Urinary bladder (tissue), 4 donors: ENCODE data around the gene SERPINA12. TPM values are rescaled to one million over a fixed set of nuclear protein-coding genes. Genes with fewer than 3 reads are reported as not detected.
A peak's percentile ranks its signal among the peaks of the same experiment; 100 is the strongest.

Experiments
- DNase-seq: peaks from one replicate; pipeline ENCODE4 v3.0.0-alpha.2; 2015; ENCODE audit errors: extremely low spot score
- H3K27ac ChIP-seq: one replicate; pipeline ENCODE4 v1.5.1; 2013; ENCODE audit warnings: low read depth, mild to moderate bottlenecking, moderate library complexity
- H3K36me3 ChIP-seq: one replicate; pipeline ENCODE4 v1.6.1; 2013; ENCODE audit warnings: mild to moderate bottlenecking, moderate library complexity; ENCODE audit not compliant: insufficient read depth
- H3K4me1 ChIP-seq: one replicate; pipeline ENCODE4 v1.6.1; 2013; ENCODE audit warnings: mild to moderate bottlenecking, moderate library complexity; ENCODE audit not compliant: insufficient read depth
- H3K4me3 ChIP-seq: one replicate; pipeline ENCODE4 v1.5.1; 2013; ENCODE audit warnings: low read depth, low read length
- WGBS: extraction: QIAGEN DNeasy Blood & Tissue Kit; methylation state at CpG from one replicate; pipeline ENCODE4 v1.1.7; 2013; 5-methylcytosine and 5-hydroxymethylcytosine counted together
- polyA plus RNA-seq: library from polyadenylated mRNA; stranded (reverse); fragments of 200-250 nt; gene quantifications from one replicate; pipeline ENCODE4 v1.2.3, GENCODE V29; 2013
- total RNA-seq: library from RNA; depleted of rRNA; stranded (reverse); fragments of >200 nt; gene quantifications from one replicate; pipeline ENCODE4 v1.2.3, GENCODE V29; 2014
- donor health status: healthy with polysubstance abuse.
- donor health status: healthy.

Gene SERPINA12
- total and polyA plus RNA-seq, 2 donors: not detected

- 73% methylated on average over 8 of the region's 8 CpGs for WGBS
- Histone ChIP-seq H3K27ac (no peak overlapping the region), H3K4me3 (no peak overlapping the region), H3K36me3 (no peaks in the 10 kb centered on the region), H3K4me1 (no peaks in the 10 kb centered on the region)
- no peak for DNase-seq
Observed at GRCh38 chr14:94460631-94461416, 48.4 kb downstream of the SERPINA12 start.

GRCh38 chr14:94458558-94459205, 50.6 kb downstream of the SERPINA12 start:
- no peaks in the 10 kb centered on the region for H3K4me1 ChIP-seq
- H3K27ac ChIP-seq: no peak overlapping the region
- 65% methylated on average over 2 of the region's 2 CpGs for WGBS
- H3K36me3 ChIP-seq: no peaks in the 10 kb centered on the region
- H3K4me3 ChIP-seq: no peak overlapping the region
- DNase-seq: no peak

- no peaks in the 10 kb centered on the region for H3K36me3 ChIP-seq
- WGBS: 64% methylated on average over 1 of the region's 1 CpG
Observed at GRCh38 chr14:94458096-94458495, 51.2 kb downstream of the SERPINA12 start.

GRCh38 chr14:94455928-94456327, 53.3 kb downstream of the SERPINA12 start:
- 22% methylated on average over 1 of the region's 1 CpG for WGBS
- no peak for DNase-seq
- no peaks in the 10 kb centered on the region for H3K36me3 ChIP-seq
- H3K4me1 ChIP-seq: no peaks in the 10 kb centered on the region
- no peak overlapping the region for H3K27ac ChIP-seq
- no peak overlapping the region for H3K4me3 ChIP-seq

More at GRCh38 chr14:94458096-94458495, 51.2 kb downstream of the SERPINA12 start:
- no peak for DNase-seq
- H3K27ac ChIP-seq: no peak overlapping the region
- H3K4me3 ChIP-seq: no peak overlapping the region
- no peaks in the 10 kb centered on the region for H3K4me1 ChIP-seq

- no peak for DNase-seq
- no peak overlapping the region for H3K4me3 ChIP-seq
- no peaks in the 10 kb centered on the region for H3K36me3 ChIP-seq
- no peaks in the 10 kb centered on the region for H3K4me1 ChIP-seq
- WGBS: 39% methylated on average over 3 of the region's 3 CpGs
- H3K27ac ChIP-seq: no peak overlapping the region
Observed at GRCh38 chr14:94451826-94452225, 57.4 kb downstream of the SERPINA12 start.

GRCh38 chr14:94451091-94451771, 58.0 kb downstream of the SERPINA12 start:
- H3K4me1 ChIP-seq: no peaks in the 10 kb centered on the region
- no peak overlapping the region for H3K27ac ChIP-seq
- DNase-seq: no peak
- 18% methylated on average over 8 of the region's 8 CpGs for WGBS
- H3K4me3 ChIP-seq: no peak overlapping the region
- H3K36me3 ChIP-seq: no peaks in the 10 kb centered on the region

- no peak for DNase-seq
- no peak overlapping the region for H3K4me3 ChIP-seq
- 62% methylated on average over 3 of the region's 3 CpGs for WGBS
Observed at GRCh38 chr14:94450722-94451090, 58.6 kb downstream of the SERPINA12 start.

GRCh38 chr14:94449930-94450329, 59.3 kb downstream of the SERPINA12 start:
- no peaks in the 10 kb centered on the region for H3K4me1 ChIP-seq
- no peak overlapping the region for H3K4me3 ChIP-seq
- 77% methylated on average over 6 of the region's 6 CpGs for WGBS
- DNase-seq: no peak
- no peak overlapping the region for H3K27ac ChIP-seq
- H3K36me3 ChIP-seq: no peaks in the 10 kb centered on the region

More at GRCh38 chr14:94450722-94451090, 58.6 kb downstream of the SERPINA12 start:
- Histone ChIP-seq H3K36me3 (no peaks in the 10 kb centered on the region), H3K4me1 (no peaks in the 10 kb centered on the region), H3K27ac (no peak overlapping the region)

- WGBS: 63% methylated on average over 14 of the region's 14 CpGs
Observed at GRCh38 chr14:94448071-94448808, 61.0 kb downstream of the SERPINA12 start.

GRCh38 chr14:94447206-94447605, 62.1 kb downstream of the SERPINA12 start:
- no peak overlapping the region for H3K27ac ChIP-seq
- H3K4me3 ChIP-seq: no peak overlapping the region
- 75% methylated on average over 3 of the region's 3 CpGs for WGBS
- no peak for DNase-seq
- H3K36me3 ChIP-seq: no peaks in the 10 kb centered on the region
- H3K4me1 ChIP-seq: no peaks in the 10 kb centered on the region

More at GRCh38 chr14:94448071-94448808, 61.0 kb downstream of the SERPINA12 start:
- H3K36me3 ChIP-seq: no peaks in the 10 kb centered on the region
- H3K4me1 ChIP-seq: no peaks in the 10 kb centered on the region
- H3K27ac ChIP-seq: no peak overlapping the region
- no peak overlapping the region for H3K4me3 ChIP-seq
- peak; percentile 78 for DNase-seq

- no peak overlapping the region for H3K4me3 ChIP-seq
- H3K27ac ChIP-seq: no peak overlapping the region
- DNase-seq: no peak
- no peaks in the 10 kb centered on the region for H3K36me3 ChIP-seq
- H3K4me1 ChIP-seq: no peaks in the 10 kb centered on the region
- 77% methylated on average over 4 of the region's 4 CpGs for WGBS
Observed at GRCh38 chr14:94446126-94446525, 63.1 kb downstream of the SERPINA12 start.

GRCh38 chr14:94445003-94445402, 64.3 kb downstream of the SERPINA12 start:
- Histone ChIP-seq H3K27ac (no peak overlapping the region), H3K4me1 (no peaks in the 10 kb centered on the region), H3K36me3 (no peaks in the 10 kb centered on the region), H3K4me3 (no peak overlapping the region)
- WGBS: 78% methylated on average over 1 of the region's 1 CpG
- no peak for DNase-seq

GRCh38 chr14:94441531-94442205, 67.6 kb downstream of the SERPINA12 start:
- no peaks in the 10 kb centered on the region for H3K4me1 ChIP-seq
- no peak overlapping the region for H3K27ac ChIP-seq
- WGBS: 92% methylated on average over 12 of the region's 12 CpGs
- no peak overlapping the region for H3K4me3 ChIP-seq
- H3K36me3 ChIP-seq: no peaks in the 10 kb centered on the region
- no peak for DNase-seq
